Sciatic nerve (tissue), 2 donors: ENCODE data around the gene NUCB2. TPM values are rescaled to one million over a fixed set of nuclear protein-coding genes. Genes with fewer than 3 reads are reported as not detected.
"Not testable (repeated sequence)": the region's sequence is repeated elsewhere in the genome, so short reads cannot be mapped to it uniquely, and the experiment has no call there.

Source experiments
- ATAC-seq: fragments of 200-7000 bp; cut with Tn5 transposase; one replicate; pipeline ENCODE4 v1.9.1; 2020; ENCODE audit warnings: mild to moderate bottlenecking, moderate library complexity
- DNase-seq: peaks from one replicate; pipeline ENCODE4 v3.0.0-alpha.2; 2020; ENCODE audit warnings: low spot score
- intact Hi-C: fragments of 100-400 bp; cut with DNase I; formaldehyde crosslinking; loops from one replicate; pipeline ENCODE4 v1.14.2; 2022
- total RNA-seq: library from RNA; stranded (reverse); fragmentation: NEBNext Ultra II Directional; extraction: Animal tissue kit (Norgen Biotek cat#: 25700); gene quantifications from one replicate; pipeline ENCODE4 v1.2.1, GENCODE V29; 2021
- donor health status: DM: no; HTN: no; CAD: no.
- donor health status: DM: no; HTN: no; CAD: no.

The NUCB2 gene
- 51.3 TPM for total RNA-seq

GRCh38 chr11:17276236-17277023, at the start of gene NUCB2:
Gene NUCB2, plus strand, starts transcription at chr11:17276739. Its CDS starts 18,585 bp downstream, at chr11:17295324.
- ATAC-seq (peak; percentile 100), DNase-seq (peak; percentile 99)
- intact Hi-C loops = no loop called here

- DNase-seq, ATAC-seq, intact Hi-C loops: not testable (repeated sequence)
These were observed 48.2 kb upstream of the NUCB2 start for GRCh38 chr11:17228186-17228925.

GRCh38 chr11:17229481-17230152, 46.9 kb upstream of the NUCB2 start:
- DNase-seq (no peak), ATAC-seq (no peak)
- intact Hi-C loops = no loop called here

GRCh38 chr11:17230867-17231851, 45.4 kb upstream of the NUCB2 start:
- no peak for ATAC-seq
- intact Hi-C loops = no loop called here
- DNase-seq = no peak

- intact Hi-C loops = no loop called here
- DNase-seq = no peak
- no peak for ATAC-seq
These were observed 43.4 kb upstream of the NUCB2 start for GRCh38 chr11:17233101-17233500.

GRCh38 chr11:17238377-17238776, 38.2 kb upstream of the NUCB2 start:
- ATAC-seq = no peak
- intact Hi-C loops = no loop called here

GRCh38 chr11:17239927-17240326, 36.6 kb upstream of the NUCB2 start:
- intact Hi-C loops, ATAC-seq, DNase-seq: not testable (repeated sequence)

More at GRCh38 chr11:17238377-17238776, 38.2 kb upstream of the NUCB2 start:
- no peak for DNase-seq

GRCh38 chr11:17240780-17241179, 35.8 kb upstream of the NUCB2 start:
- intact Hi-C loops = no loop called here
- ATAC-seq = no peak

GRCh38 chr11:17242954-17243353, 33.6 kb upstream of the NUCB2 start:
- ATAC-seq, DNase-seq, intact Hi-C loops: not testable (repeated sequence)

More at GRCh38 chr11:17240780-17241179, 35.8 kb upstream of the NUCB2 start:
- DNase-seq = no peak

- intact Hi-C loops = no loop called here
- DNase-seq = no peak
- no peak for ATAC-seq
These were observed 32.5 kb upstream of the NUCB2 start for GRCh38 chr11:17244046-17244445.

- intact Hi-C loops = no loop called here
- DNase-seq (no peak), ATAC-seq (no peak)
These were observed 25.8 kb upstream of the NUCB2 start for GRCh38 chr11:17250561-17251350.

GRCh38 chr11:17252704-17253103, 23.8 kb upstream of the NUCB2 start:
- ATAC-seq (no peak), DNase-seq (no peak)
- intact Hi-C loops = no loop called here

GRCh38 chr11:17256512-17256911, 20.0 kb upstream of the NUCB2 start:
- no peak for DNase-seq
- intact Hi-C loops = no loop called here
- no peak for ATAC-seq

- ATAC-seq (no peak), DNase-seq (no peak)
- intact Hi-C loops = no loop called here
These were observed 19.3 kb upstream of the NUCB2 start for GRCh38 chr11:17257196-17257595.

- no peak for ATAC-seq
- intact Hi-C loops = no loop called here
- no peak for DNase-seq
These were observed 17.9 kb upstream of the NUCB2 start for GRCh38 chr11:17258670-17259069.

GRCh38 chr11:17259519-17259918, 17.0 kb upstream of the NUCB2 start:
- ATAC-seq = no peak
- intact Hi-C loops = no loop called here
- DNase-seq = no peak

- intact Hi-C loops = no loop called here
- ATAC-seq (no peak), DNase-seq (no peak)
These were observed 16.5 kb upstream of the NUCB2 start for GRCh38 chr11:17260020-17260419.

GRCh38 chr11:17263769-17264168, 12.8 kb upstream of the NUCB2 start:
- no peak for DNase-seq
- intact Hi-C loops = no loop called here
- ATAC-seq = no peak
